Nephron progenitor cell (in vitro differentiated cells): Measurements from ENCODE around the gene TMC8.
"Not testable (repeated sequence)": the region's sequence is repeated elsewhere in the genome, so short reads cannot be mapped to it uniquely, and the experiment has no call there.

Experiments
- DNase-seq: peaks from one replicate; pipeline ENCODE4 v3.0.0; 2021
- H3K27ac Mint-ChIP-seq: 2 replicates; pipeline ENCODE4 v1.8.0; 2021; ENCODE audit warnings: mild to moderate bottlenecking, moderate library complexity, mixed read lengths
- H3K27me3 Mint-ChIP-seq: 2 replicates; pipeline ENCODE4 v1.8.0; 2021; ENCODE audit warnings: mild to moderate bottlenecking, low read depth, mixed read lengths; ENCODE audit not compliant: poor library complexity
- H3K36me3 Mint-ChIP-seq: 2 replicates; pipeline ENCODE4 v1.8.0; 2021; ENCODE audit warnings: low read depth, mixed read lengths
- H3K4me1 Mint-ChIP-seq: 2 replicates; pipeline ENCODE4 v1.8.0; 2021; ENCODE audit warnings: mixed read lengths
- H3K4me3 Mint-ChIP-seq: 2 replicates; pipeline ENCODE4 v1.8.0; 2021; ENCODE audit warnings: mild to moderate bottlenecking, moderate library complexity, mixed read lengths
- H3K9me3 Mint-ChIP-seq: 2 replicates; pipeline ENCODE4 v1.8.0; 2021; ENCODE audit warnings: mild to moderate bottlenecking, moderate library complexity, mixed read lengths
- TF ChIP-seq, protein P1 (sequence below): fragments of 200-600 bp; sonication (generic); IDR thresholded peaks from 2 replicates; pipeline ENCODE4 v1.5.0; 2021; ENCODE audit warnings: antibody characterized with exemption

The TMC8 gene

DNA sequence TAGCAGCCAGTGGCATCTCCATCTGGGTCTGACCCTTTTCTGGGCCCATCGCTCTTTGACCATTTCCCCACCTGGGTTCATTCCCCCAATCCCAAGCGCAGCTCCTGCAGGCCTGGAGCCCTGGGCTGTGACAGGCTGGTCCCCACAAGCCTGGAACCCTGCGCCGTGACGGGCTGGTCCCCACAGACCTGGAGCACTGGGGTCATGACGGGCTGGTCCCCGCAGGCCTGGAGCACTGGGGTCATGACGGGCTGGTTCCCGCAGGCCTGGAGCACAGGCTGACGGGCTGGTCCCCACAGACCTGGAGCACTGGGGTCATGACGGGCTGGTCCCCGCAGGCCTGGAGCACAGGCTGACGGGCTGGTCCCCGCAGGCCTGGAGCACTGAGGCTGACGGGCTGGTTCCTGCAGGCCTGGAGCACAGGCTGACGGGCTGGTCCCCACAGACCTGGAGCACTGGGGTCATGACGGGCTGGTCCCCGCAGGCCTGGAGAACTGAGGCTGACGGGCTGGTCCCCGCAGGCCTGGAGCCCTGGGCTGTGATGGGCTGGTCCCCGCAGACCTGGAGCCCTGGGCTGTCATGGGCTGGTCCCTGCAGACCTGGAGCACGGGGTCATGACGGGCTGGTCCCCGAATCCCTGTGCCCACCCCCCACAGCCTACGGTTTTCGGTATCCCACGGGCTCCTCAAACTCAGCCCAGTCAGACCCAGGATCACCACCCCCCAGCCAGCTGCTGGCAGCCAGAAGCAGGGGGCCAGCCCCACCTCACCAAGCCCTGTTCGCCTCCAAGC lies 18.6 kb upstream of the TMC8 start:
- H3K9me3 Mint-ChIP-seq, result no peaks in the 10 kb centered on the region
- peaks cover 26% of the 10 kb centered on the region for H3K4me1 Mint-ChIP-seq
- no peaks in the 10 kb centered on the region for H3K27me3 Mint-ChIP-seq
- no peak overlapping the region for H3K4me3 Mint-ChIP-seq
- H3K36me3 Mint-ChIP-seq, result peaks cover 50% of the 10 kb centered on the region
- no peak for DNase-seq
- TF ChIP-seq, protein P1, sequence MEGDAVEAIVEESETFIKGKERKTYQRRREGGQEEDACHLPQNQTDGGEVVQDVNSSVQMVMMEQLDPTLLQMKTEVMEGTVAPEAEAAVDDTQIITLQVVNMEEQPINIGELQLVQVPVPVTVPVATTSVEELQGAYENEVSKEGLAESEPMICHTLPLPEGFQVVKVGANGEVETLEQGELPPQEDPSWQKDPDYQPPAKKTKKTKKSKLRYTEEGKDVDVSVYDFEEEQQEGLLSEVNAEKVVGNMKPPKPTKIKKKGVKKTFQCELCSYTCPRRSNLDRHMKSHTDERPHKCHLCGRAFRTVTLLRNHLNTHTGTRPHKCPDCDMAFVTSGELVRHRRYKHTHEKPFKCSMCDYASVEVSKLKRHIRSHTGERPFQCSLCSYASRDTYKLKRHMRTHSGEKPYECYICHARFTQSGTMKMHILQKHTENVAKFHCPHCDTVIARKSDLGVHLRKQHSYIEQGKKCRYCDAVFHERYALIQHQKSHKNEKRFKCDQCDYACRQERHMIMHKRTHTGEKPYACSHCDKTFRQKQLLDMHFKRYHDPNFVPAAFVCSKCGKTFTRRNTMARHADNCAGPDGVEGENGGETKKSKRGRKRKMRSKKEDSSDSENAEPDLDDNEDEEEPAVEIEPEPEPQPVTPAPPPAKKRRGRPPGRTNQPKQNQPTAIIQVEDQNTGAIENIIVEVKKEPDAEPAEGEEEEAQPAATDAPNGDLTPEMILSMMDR, result no peak
- H3K27ac Mint-ChIP-seq, result no peak overlapping the region

DNA sequence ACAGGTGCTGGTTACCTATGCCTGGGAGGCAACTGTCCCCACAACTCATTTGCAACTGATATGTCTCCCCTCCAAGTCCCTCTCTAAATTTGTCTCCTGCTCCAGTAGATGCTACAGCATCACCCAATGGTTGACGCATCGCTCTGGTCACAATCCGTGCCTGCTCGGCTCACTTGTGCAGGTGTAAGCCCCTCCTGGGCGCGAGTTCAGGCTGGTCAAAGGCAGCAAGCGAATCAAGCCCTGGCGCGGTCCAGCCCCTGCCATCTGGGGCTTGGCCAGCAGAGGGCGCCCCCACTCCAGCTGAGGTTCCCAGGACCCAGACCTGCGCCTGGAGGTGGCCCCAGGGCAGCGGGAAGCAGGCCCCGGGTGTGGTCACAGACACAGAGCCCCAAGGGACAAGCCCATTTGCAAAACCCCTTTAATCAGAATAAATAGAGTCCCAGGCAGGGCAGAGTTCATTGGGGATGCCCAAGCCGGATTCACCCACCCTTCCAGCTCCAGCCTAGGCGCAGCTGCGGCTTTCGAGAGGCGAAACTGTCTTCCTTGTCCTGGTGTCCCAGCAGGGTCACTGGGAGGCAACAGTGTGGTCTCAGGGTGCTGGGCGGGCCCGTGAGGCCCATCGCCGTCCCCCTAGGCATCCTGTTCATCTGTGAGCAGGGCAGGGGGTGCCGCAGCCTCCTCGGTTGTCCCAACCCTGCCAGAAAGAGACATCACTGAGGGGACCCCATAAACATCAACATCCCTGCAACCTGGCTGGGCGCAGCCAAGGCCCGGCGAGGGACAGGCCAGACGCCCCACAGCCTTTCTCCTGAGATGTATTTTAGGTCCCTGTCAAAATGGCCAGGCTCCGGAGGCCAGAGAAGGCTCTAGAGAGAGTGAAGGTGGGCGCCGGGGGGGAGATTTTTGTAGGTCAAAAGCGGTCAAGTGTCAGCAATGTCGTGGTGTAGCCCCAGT lies 17.8 kb upstream of the TMC8 start:
- no peak overlapping the region for H3K27ac Mint-ChIP-seq

DNA sequence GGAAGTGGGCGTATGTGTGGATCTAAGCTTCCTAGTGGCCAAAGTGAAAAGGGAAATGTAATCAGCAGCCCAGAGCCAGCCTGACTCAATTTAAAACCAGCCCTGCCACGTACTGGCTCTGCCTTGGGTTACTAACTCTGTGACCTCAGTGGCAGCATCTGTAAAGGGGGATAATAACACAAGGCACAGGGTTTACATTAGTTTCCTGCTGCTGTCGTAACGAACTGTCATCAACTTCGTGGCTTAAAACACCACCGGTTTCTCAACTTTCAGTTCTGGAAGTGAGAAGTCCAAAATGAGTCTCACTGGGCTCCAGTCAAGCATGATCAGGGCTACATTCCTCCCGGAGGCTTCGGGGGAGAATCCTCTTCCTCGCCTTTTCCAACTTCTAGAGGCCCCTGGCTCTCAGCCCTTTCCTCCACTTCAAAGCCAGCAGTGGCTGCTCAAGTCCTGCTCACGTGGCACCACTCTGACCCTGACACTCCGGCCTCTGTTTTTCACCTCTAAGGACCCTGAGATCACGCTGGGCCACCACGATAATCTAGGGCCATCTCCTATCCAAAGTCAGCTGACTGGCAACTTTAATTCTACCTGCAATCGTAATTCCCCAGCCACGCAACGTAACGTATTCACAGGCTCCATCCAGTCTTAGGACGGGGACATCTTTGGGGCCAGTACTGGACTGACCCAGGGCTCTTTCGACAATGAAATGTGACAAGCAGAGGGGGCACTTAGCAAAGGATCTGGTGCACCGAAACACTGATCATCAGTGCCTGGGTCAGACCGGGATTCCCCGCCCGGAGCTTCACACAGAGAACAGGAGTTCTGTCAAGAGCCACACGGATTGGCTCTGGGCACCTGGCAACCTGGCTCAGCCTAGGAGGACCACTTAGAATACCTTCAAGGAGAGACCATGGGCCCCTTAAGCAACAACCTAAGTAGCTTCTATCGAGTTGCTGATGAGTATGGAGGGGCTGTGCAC lies 16.5 kb upstream of the TMC8 start:
- TF ChIP-seq, protein P1, result no peak
- DNase-seq, result no peak
- peaks cover 32% of the 10 kb centered on the region for H3K36me3 Mint-ChIP-seq
- peaks cover 29% of the 10 kb centered on the region for H3K4me1 Mint-ChIP-seq
- no peak overlapping the region for H3K4me3 Mint-ChIP-seq
- peak overlapping the region; percentile 93 for H3K27ac Mint-ChIP-seq
- no peaks in the 10 kb centered on the region for H3K27me3 Mint-ChIP-seq
- no peaks in the 10 kb centered on the region for H3K9me3 Mint-ChIP-seq

More for the DNA sequence above, 17.8 kb upstream of the TMC8 start:
- no peak overlapping the region for H3K4me3 Mint-ChIP-seq
- H3K36me3 Mint-ChIP-seq, result peaks cover 41% of the 10 kb centered on the region
- TF ChIP-seq, protein P1, result peak; percentile 99
- no peaks in the 10 kb centered on the region for H3K27me3 Mint-ChIP-seq
- H3K4me1 Mint-ChIP-seq, result peaks cover 29% of the 10 kb centered on the region
- no peaks in the 10 kb centered on the region for H3K9me3 Mint-ChIP-seq
- peak; percentile 94 for DNase-seq

DNA sequence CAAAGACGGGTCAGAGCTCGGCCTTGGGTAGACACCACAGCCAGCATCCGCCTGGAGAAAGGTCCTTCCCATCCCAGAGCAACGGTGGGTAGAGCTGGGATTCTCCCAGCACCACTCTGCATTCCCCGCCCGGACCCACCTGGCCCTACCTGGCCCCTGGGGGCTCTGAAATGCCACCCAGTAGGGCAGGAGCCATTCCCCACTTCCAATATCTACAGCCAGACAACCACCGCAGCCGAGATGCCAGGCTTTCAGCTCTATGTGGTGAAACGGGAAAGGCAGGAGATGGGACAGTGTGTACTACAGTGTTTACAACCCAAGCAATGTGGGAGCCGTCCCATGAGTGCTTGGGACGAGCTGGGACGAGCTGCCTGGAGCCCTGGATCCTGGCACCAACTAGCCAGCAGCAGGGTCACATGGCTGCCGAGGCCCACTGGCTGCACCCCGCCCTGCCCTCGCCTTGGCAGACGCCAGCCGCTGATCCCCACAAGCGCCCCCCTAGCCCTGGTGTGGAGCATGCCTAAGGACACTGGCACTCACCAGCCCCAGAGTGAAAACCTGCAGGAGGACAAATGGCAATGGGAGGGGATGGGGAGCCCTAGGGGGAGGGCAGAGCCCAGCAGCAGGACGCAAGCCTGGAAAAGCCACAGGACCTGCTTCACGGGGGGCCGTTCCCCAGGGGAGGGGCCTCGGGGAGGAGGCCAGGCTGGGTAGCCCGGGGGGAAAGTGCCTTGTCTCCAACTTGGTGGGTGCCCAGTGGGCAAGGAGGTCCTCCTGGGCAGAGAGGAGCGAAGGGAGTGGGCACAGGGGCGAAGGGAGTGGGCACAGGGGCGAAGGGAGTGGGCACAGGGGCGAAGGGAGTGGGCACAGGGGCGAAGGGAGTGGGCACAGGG lies 15.5 kb upstream of the TMC8 start:
- H3K27ac Mint-ChIP-seq, result no peak overlapping the region
- H3K9me3 Mint-ChIP-seq, result no peaks in the 10 kb centered on the region
- H3K27me3 Mint-ChIP-seq, result no peaks in the 10 kb centered on the region
- H3K4me3 Mint-ChIP-seq, result no peak overlapping the region
- H3K36me3 Mint-ChIP-seq, result peaks cover 28% of the 10 kb centered on the region
- TF ChIP-seq, protein P1, result no peak
- DNase-seq, result no peak
- peaks cover 27% of the 10 kb centered on the region for H3K4me1 Mint-ChIP-seq

DNA sequence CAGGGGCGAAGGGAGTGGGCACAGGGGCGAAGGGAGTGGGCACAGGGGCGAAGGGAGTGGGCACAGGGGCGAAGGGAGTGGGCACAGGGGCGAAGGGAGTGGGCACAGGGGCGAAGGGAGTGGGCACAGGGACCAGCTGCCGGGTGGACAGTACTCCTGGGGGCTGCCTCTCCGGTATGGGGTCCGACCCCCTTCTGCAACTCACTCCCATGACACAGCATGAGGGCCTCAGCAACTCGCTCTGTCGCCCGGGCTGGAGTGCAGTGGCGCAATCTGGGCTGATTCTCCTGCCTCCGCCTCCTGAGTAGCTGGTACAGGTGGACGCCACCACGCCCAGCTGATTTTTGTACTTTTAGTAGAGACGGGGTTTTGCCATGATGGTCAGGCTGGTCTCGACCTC lies 14.8 kb upstream of the TMC8 start:
- H3K4me1 Mint-ChIP-seq, result peaks cover 20% of the 10 kb centered on the region
- not testable (repeated sequence) for H3K4me3 Mint-ChIP-seq, H3K9me3 Mint-ChIP-seq, DNase-seq, H3K27me3 Mint-ChIP-seq, H3K27ac Mint-ChIP-seq
- H3K36me3 Mint-ChIP-seq, result peaks cover 28% of the 10 kb centered on the region
